CD4-positive, alpha-beta T cell treated with Interleukin-2 at 100 ng/mL for 4 hours (primary cell): Measurements from ENCODE around the gene TMEM131.

Source experiments
- DNase-seq: peaks from one replicate; pipeline ENCODE4 v3.0.0-alpha.2; 2020; ENCODE audit warnings: low spot score

Gene TMEM131

DNA sequence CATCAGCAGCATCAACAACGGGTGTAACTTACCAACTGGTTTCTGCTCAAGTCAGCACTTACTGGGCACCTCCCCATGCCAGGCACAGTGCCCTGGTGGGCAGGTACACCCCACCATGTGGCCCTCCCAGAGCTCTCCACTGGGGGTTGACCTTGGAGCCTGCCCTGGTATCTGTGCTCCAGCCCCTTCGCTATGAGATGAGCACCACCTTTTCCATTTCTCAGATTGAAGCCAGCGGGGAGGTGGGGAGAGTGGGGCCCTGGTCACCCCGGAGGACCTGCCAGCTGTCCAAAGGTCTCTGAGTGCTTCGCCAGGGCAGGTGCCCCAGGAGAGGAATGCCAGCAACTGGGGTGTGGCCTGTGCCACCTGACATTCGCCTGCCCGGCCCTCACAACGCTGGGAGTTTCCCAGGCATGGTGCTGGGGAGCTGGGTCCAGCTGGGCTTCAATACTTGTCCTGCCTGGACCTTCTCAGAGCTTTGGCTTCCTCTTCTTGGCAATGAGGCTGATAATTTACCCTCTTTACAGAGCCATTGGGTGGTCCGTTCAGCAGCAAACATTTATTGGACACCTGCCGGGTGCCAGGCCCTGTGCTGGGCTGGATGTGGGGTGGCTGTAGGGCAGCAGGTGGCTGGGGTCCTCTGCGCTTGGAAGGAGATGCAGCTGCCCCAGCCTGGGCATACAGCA, 288.2 kb downstream of the TMEM131 start:
- no peak for DNase-seq

DNA sequence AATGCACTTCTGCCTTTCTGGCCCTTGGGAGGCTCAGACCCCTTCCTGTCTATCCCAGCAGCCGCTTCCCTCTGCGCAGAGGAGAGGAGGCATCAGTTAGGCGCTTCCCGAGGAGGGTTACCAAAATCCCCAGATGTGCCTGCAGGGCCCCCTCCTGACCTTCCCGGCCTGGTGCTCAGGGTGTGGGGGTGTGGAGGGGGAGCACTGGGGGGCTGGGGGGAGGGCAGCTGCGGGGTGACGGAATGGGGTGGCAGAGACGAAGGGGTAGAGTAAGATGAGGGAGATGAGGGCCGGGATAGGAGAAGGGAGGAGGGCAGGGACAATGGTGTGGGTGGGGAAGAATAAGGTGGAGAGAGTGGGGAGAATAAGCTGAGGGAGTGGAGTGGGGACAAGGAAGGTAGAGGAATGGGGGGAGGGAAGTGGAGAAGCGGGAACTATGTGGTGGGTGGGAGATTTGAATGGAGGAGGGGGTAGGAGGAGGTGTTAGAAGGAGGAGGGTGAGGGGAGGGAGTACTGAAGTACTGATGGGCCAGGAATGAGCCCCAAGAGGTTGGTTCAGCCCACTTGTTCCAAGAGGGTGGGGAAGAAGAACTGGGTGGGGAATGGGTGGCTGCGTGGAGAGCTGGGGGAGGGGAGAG, 288.9 kb downstream of the TMEM131 start:
- DNase-seq: no peak
